MM.1S (cell line): Measurements from ENCODE around the gene KIF25.

Source experiments
- EZH2 ChIP-seq: fragments of 300-600 bp; sonication (generic); optimal IDR thresholded peaks from 2 replicates; pipeline ENCODE3; 2017; ENCODE audit warnings: low read depth, mild to moderate bottlenecking, antibody characterized with exemption, low read length, mixed read lengths
- EZH2phosphoT487 ChIP-seq: fragments of 300-600 bp; sonication (generic); IDR thresholded peaks from 2 replicates; pipeline ENCODE4 v1.6.1; 2018; ENCODE audit warnings: antibody characterized with exemption, low read length
- TF ChIP-seq, protein P1 (sequence below): fragments of 300-600 bp; sonication (generic); IDR thresholded peaks from 2 replicates; pipeline ENCODE4 v1.5.1; 2016; ENCODE audit warnings: antibody characterized with exemption, low read length, mixed read lengths

- TF ChIP-seq, protein P1, sequence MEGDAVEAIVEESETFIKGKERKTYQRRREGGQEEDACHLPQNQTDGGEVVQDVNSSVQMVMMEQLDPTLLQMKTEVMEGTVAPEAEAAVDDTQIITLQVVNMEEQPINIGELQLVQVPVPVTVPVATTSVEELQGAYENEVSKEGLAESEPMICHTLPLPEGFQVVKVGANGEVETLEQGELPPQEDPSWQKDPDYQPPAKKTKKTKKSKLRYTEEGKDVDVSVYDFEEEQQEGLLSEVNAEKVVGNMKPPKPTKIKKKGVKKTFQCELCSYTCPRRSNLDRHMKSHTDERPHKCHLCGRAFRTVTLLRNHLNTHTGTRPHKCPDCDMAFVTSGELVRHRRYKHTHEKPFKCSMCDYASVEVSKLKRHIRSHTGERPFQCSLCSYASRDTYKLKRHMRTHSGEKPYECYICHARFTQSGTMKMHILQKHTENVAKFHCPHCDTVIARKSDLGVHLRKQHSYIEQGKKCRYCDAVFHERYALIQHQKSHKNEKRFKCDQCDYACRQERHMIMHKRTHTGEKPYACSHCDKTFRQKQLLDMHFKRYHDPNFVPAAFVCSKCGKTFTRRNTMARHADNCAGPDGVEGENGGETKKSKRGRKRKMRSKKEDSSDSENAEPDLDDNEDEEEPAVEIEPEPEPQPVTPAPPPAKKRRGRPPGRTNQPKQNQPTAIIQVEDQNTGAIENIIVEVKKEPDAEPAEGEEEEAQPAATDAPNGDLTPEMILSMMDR = no peak
- TF ChIP-seq EZH2 (no peak), EZH2phosphoT487 (no peak)
Observed at GRCh38 chr6:168092541-168092940, 95.1 kb downstream of the KIF25 start.
